GM19023 (cell line): ENCODE results near the gene EFCAB11.
"Not testable (repeated sequence)": the region's sequence is repeated elsewhere in the genome, so short reads cannot be mapped to it uniquely, and the experiment has no call there.

Source experiments
- ATAC-seq: cut with Tn5 transposase; IDR thresholded peaks from one replicate; pipeline ENCODE4 v1.9.1; 2021; ENCODE audit warnings: mild to moderate bottlenecking, moderate library complexity; ENCODE audit not compliant: unreplicated experiment

Gene EFCAB11

GRCh38 chr14:89912667-89913211 is 41.8 kb downstream of the EFCAB11 start:
- ATAC-seq, result no peak

- ATAC-seq, result no peak
These were observed 42.3 kb downstream of the EFCAB11 start for GRCh38 chr14:89912221-89912620.

GRCh38 chr14:89911010-89911919 is 43.3 kb downstream of the EFCAB11 start:
- no peak for ATAC-seq

GRCh38 chr14:89910691-89911009 is 43.9 kb downstream of the EFCAB11 start:
- ATAC-seq, result no peak

- no peak for ATAC-seq
These were observed 44.9 kb downstream of the EFCAB11 start for GRCh38 chr14:89909586-89909985.

GRCh38 chr14:89908712-89909450 is 45.6 kb downstream of the EFCAB11 start:
- no peak for ATAC-seq

- ATAC-seq, result no peak
These were observed 46.9 kb downstream of the EFCAB11 start for GRCh38 chr14:89907655-89908054.

- no peak for ATAC-seq
These were observed 48.5 kb downstream of the EFCAB11 start for GRCh38 chr14:89906000-89906399.

GRCh38 chr14:89903340-89903952 is 51.1 kb downstream of the EFCAB11 start:
- no peak for ATAC-seq

GRCh38 chr14:89902881-89903280 is 51.6 kb downstream of the EFCAB11 start:
- ATAC-seq, result no peak

GRCh38 chr14:89900802-89901201 is 53.7 kb downstream of the EFCAB11 start:
- ATAC-seq, result no peak

GRCh38 chr14:89899917-89900663 is 54.4 kb downstream of the EFCAB11 start:
- no peak for ATAC-seq

GRCh38 chr14:89899291-89899690 is 55.2 kb downstream of the EFCAB11 start:
- ATAC-seq, result no peak

GRCh38 chr14:89893388-89893787 is 61.1 kb downstream of the EFCAB11 start:
- ATAC-seq, result not testable (repeated sequence)

- ATAC-seq, result no peak
These were observed 61.6 kb downstream of the EFCAB11 start for GRCh38 chr14:89892953-89893352.

- ATAC-seq, result not testable (repeated sequence)
These were observed 62.8 kb downstream of the EFCAB11 start for GRCh38 chr14:89891721-89892120.

- no peak for ATAC-seq
These were observed 63.5 kb downstream of the EFCAB11 start for GRCh38 chr14:89891055-89891454.

- ATAC-seq, result no peak
These were observed 63.9 kb downstream of the EFCAB11 start for GRCh38 chr14:89890589-89890988.

GRCh38 chr14:89889626-89890025 is 64.9 kb downstream of the EFCAB11 start:
- no peak for ATAC-seq

GRCh38 chr14:89884761-89885160 is 69.8 kb downstream of the EFCAB11 start:
- ATAC-seq, result no peak

GRCh38 chr14:89881839-89882238 is 72.7 kb downstream of the EFCAB11 start:
- no peak for ATAC-seq
